Kidney (tissue), 14 donors: ENCODE measurements around the gene KANK4. TPM values are rescaled to one million over a fixed set of nuclear protein-coding genes. Genes with fewer than 3 reads are reported as not detected.
A peak's percentile ranks its signal among the peaks of the same experiment; 100 is the strongest.

Experiments
- DNase-seq, 5 donors: peaks; one replicate each; pipeline ENCODE4 v3.0.0-alpha.2; 2013 to 2020
- FAIRE-seq: peaks from 2 replicates; lab custom pipeline; 2012; peaks lifted over from hg19 to GRCh38; lab: Jason Lieb, UNC
- H3K27ac ChIP-seq, 2 donors: one replicate each; pipeline ENCODE4 v1.7.0; 2013; ENCODE audit warnings: low read depth in 2 of 2, low read length in 2 of 2, inconsistent platforms in 1 of 2
- H3K27me3 ChIP-seq: one replicate; pipeline ENCODE4 v1.7.1; 2013; ENCODE audit warnings: low read length, inconsistent platforms; ENCODE audit not compliant: control insufficient read depth, insufficient read depth
- H3K36me3 ChIP-seq, 3 donors: one replicate each; pipeline versions ENCODE4 v1.7.0 to v1.7.1; 2013; ENCODE audit warnings: low read length in 3 of 3, control low read depth in 1 of 3, inconsistent platforms in 1 of 3; ENCODE audit not compliant: insufficient read depth in 3 of 3, control insufficient read depth in 2 of 3
- H3K4me1 ChIP-seq, 3 donors: one replicate each; pipeline versions ENCODE4 v1.7.0 to v1.7.1; 2013; ENCODE audit warnings: low read length in 3 of 3, inconsistent platforms in 1 of 3, low read depth in 1 of 3; ENCODE audit not compliant: control insufficient read depth in 2 of 3, insufficient read depth in 2 of 3
- H3K4me3 ChIP-seq, 3 donors: one replicate each; pipeline versions ENCODE4 v1.7.0 to v1.8.1; 2013; ENCODE audit warnings: low read length in 3 of 3, control low read depth in 1 of 3, inconsistent platforms in 1 of 3
- H3K9ac ChIP-seq, 3 donors: one replicate each; pipeline versions ENCODE4 v1.7.0 to v1.7.1; 2013; ENCODE audit warnings: low read length in 3 of 3, control low read depth in 1 of 3, inconsistent platforms in 1 of 3
- H3K9me3 ChIP-seq, 3 donors: one replicate each; pipeline versions ENCODE4 v1.7.0 to v1.7.1; 2013; ENCODE audit warnings: low read length in 3 of 3, control low read depth in 1 of 3, inconsistent platforms in 1 of 3; ENCODE audit not compliant: control insufficient read depth in 2 of 3, insufficient read depth in 1 of 3
- CTCF ChIP-seq: IDR thresholded peaks from 3 replicates; pipeline ENCODE4 v1.5.1; 2012; ENCODE audit warnings: mild to moderate bottlenecking, moderate library complexity, borderline replicate concordance; ENCODE audit not compliant: insufficient read depth; ENCODE audit errors: extremely low read depth
- intact Hi-C: fragments of 100-400 bp; cut with DNase I; formaldehyde crosslinking; loops from one replicate; pipeline ENCODE4 v1.11.1; 2022
- polyA plus RNA-seq: library from polyadenylated mRNA; stranded (reverse); fragments of 350-450 nt; fragmentation: Illumina TruSeq; extraction: RNeasy Lipid Tissue Mini Kit (QIAGEN cat#74804); gene quantifications from one replicate; pipeline ENCODE4 v1.2.3, GENCODE V29; 2014; ENCODE audit warnings: low read depth, low replicate concordance; ENCODE audit not compliant: insufficient read depth
- total RNA-seq: library from RNA; stranded (reverse); fragmentation: NEBNext Ultra II Directional; extraction: Animal tissue kit (Norgen Biotek cat#: 25700); gene quantifications from one replicate; pipeline ENCODE4 v1.2.1, GENCODE V29; 2021
- donor health status: control.
- donor health status: control.
- donor health status: control.
- donor health status: control.
- donor health status: control.
- donor health status: DM: yes; HTN: yes; CAD: no.
- donor health status: Normal renal cell carcinoma (clear cell type).

KANK4 gene
- total and polyA plus RNA-seq, 2 donors from 2014 or later: 0.28 to 0.50 TPM

- Histone ChIP-seq H3K4me3 (no peak overlapping the region), H3K9me3 (peaks cover 0 to 2% (median 0%) of the 10 kb centered on the region in 3 donors), H3K27me3 (no peaks in the 10 kb centered on the region), H3K9ac (no peak overlapping the region), H3K27ac (no peak overlapping the region), H3K36me3 (no peaks in the 10 kb centered on the region), H3K4me1 (no peaks in the 10 kb centered on the region)
- intact Hi-C loops: no loop called here
- TF ChIP-seq CTCF: no peak
- FAIRE-seq: no peak
- no peak for DNase-seq
These were observed 112.0 kb downstream of the KANK4 start for GRCh38 chr1:62207187-62207586.

- H3K27me3 ChIP-seq: peaks cover 4% of the 10 kb centered on the region
These were observed 120.5 kb downstream of the KANK4 start for GRCh38 chr1:62198781-62199125.

GRCh38 chr1:62198069-62198780 is 121.0 kb downstream of the KANK4 start:
- no peak overlapping the region for H3K27ac ChIP-seq
- peaks cover 4% of the 10 kb centered on the region for H3K27me3 ChIP-seq
- no peak for FAIRE-seq
- TF ChIP-seq CTCF: no peak
- no peak for DNase-seq
- no peaks in the 10 kb centered on the region for H3K9me3 ChIP-seq
- H3K36me3 ChIP-seq: no peaks in the 10 kb centered on the region
- H3K4me1 ChIP-seq: no peaks in the 10 kb centered on the region
- intact Hi-C loops: no loop called here
- no peak overlapping the region for H3K9ac ChIP-seq
- no peak overlapping the region for H3K4me3 ChIP-seq

More at GRCh38 chr1:62198781-62199125, 120.5 kb downstream of the KANK4 start:
- FAIRE-seq: no peak
- H3K4me1 ChIP-seq: no peaks in the 10 kb centered on the region
- no peaks in the 10 kb centered on the region for H3K36me3 ChIP-seq
- no peak overlapping the region for H3K27ac ChIP-seq
- peak in 1 of 5 donors; percentile 31 for DNase-seq
- H3K4me3 ChIP-seq: no peak overlapping the region
- intact Hi-C loops: no loop called here
- no peak overlapping the region for H3K9ac ChIP-seq
- H3K9me3 ChIP-seq: no peaks in the 10 kb centered on the region
- TF ChIP-seq CTCF: no peak
